H9 (cell line): ENCODE data around the gene ERVFRD-1. TPM values are rescaled to one million over a fixed set of nuclear protein-coding genes. Genes with fewer than 3 reads are reported as not detected.

Experiments
- DNase-seq: peaks from one replicate; pipeline ENCODE4 v3.0.0-alpha.2; 2017
- H2AFZ ChIP-seq: one replicate; pipeline ENCODE4 v1.6.1; 2013; ENCODE audit warnings: mild to moderate bottlenecking, low read length, control low read depth, moderate library complexity
- H2AK5ac ChIP-seq: 2 replicates; pipeline ENCODE4 v1.6.1; 2013; ENCODE audit warnings: low read length, control low read depth, mixed read lengths; ENCODE audit not compliant: insufficient read length
- H2BK120ac ChIP-seq: one replicate; pipeline ENCODE4 v1.6.1; 2013; ENCODE audit warnings: low read depth, mild to moderate bottlenecking, low read length, control low read depth, inconsistent platforms; ENCODE audit not compliant: poor library complexity, severe bottlenecking
- H2BK12ac ChIP-seq: 2 replicates; pipeline ENCODE4 v1.6.1; 2013; ENCODE audit warnings: low read length, control low read depth, mixed read lengths, low read depth; ENCODE audit not compliant: insufficient read length
- H2BK15ac ChIP-seq: 2 replicates; pipeline ENCODE4 v1.6.1; 2013; ENCODE audit warnings: low read depth, low read length, control low read depth
- H2BK20ac ChIP-seq: one replicate; pipeline ENCODE4 v1.6.1; 2013; ENCODE audit warnings: low read depth, mild to moderate bottlenecking, low read length, control low read depth, inconsistent platforms; ENCODE audit not compliant: poor library complexity, severe bottlenecking
- H2BK5ac ChIP-seq: 2 replicates; pipeline ENCODE4 v1.6.1; 2013; ENCODE audit warnings: low read length, control low read depth, mixed read lengths; ENCODE audit not compliant: insufficient read length
- H3K14ac ChIP-seq: 2 replicates; pipeline ENCODE4 v1.6.1; 2013; ENCODE audit warnings: low read length, control low read depth; ENCODE audit not compliant: insufficient read depth
- H3K18ac ChIP-seq: 2 replicates; pipeline ENCODE4 v1.6.1; 2013; ENCODE audit warnings: low read depth, mild to moderate bottlenecking, mixed read lengths, low read length, control low read depth; ENCODE audit not compliant: insufficient read length
- H3K23ac ChIP-seq: 2 replicates; pipeline ENCODE4 v1.6.1; 2013; ENCODE audit warnings: low read length, control low read depth, mixed read lengths, low read depth; ENCODE audit not compliant: insufficient read length
- H3K23me2 ChIP-seq: 2 replicates; pipeline ENCODE4 v1.6.1; 2013; ENCODE audit warnings: low read depth, mild to moderate bottlenecking, mixed read lengths, low read length, control low read depth; ENCODE audit not compliant: insufficient read length, poor library complexity, severe bottlenecking
- H3K27ac ChIP-seq: 2 replicates; pipeline ENCODE4 v1.5.1; 2013; ENCODE audit warnings: low read length, control low read depth, mixed read lengths, low read depth; ENCODE audit not compliant: insufficient read length
- H3K27me3 ChIP-seq: 2 replicates; pipeline ENCODE4 v1.6.1; 2013; ENCODE audit warnings: low read length, control low read depth, inconsistent platforms; ENCODE audit not compliant: insufficient read depth
- H3K4ac ChIP-seq: 2 replicates; pipeline ENCODE4 v1.6.1; 2013; ENCODE audit warnings: low read depth, mild to moderate bottlenecking, control low read depth, inconsistent platforms, low read length, moderate library complexity
- H3K4me1 ChIP-seq: 2 replicates; pipeline ENCODE4 v1.6.1; 2013; ENCODE audit warnings: low read length, control low read depth, inconsistent platforms; ENCODE audit not compliant: insufficient read depth
- H3K4me2 ChIP-seq: 2 replicates; pipeline ENCODE4 v1.6.1; 2013; ENCODE audit warnings: low read length, control low read depth, mixed read lengths; ENCODE audit not compliant: insufficient read length, insufficient read depth
- H3K56ac ChIP-seq: 2 replicates; pipeline ENCODE4 v1.6.1; 2013; ENCODE audit warnings: low read depth, mild to moderate bottlenecking, mixed read lengths, low read length, control low read depth; ENCODE audit not compliant: insufficient read length
- H3K79me1 ChIP-seq: 2 replicates; pipeline ENCODE4 v1.6.1; 2013; ENCODE audit warnings: low read depth, mild to moderate bottlenecking, moderate library complexity, low read length, control low read depth, inconsistent platforms; ENCODE audit not compliant: insufficient read depth, poor library complexity, severe bottlenecking
- H3K79me2 ChIP-seq: 2 replicates; pipeline ENCODE4 v1.6.1; 2013; ENCODE audit warnings: low read length, control low read depth, inconsistent platforms; ENCODE audit not compliant: insufficient read depth
- H3K9ac ChIP-seq: 2 replicates; pipeline ENCODE4 v1.6.1; 2013; ENCODE audit warnings: low read length, control low read depth, mixed read lengths; ENCODE audit not compliant: insufficient read length; ENCODE audit errors: extremely low read depth
- H3K9me3 ChIP-seq: one replicate; pipeline ENCODE4 v1.6.1; 2013; ENCODE audit warnings: low read depth, low read length, inconsistent platforms; ENCODE audit not compliant: control insufficient read depth
- H3T11ph ChIP-seq: one replicate; pipeline ENCODE4 v1.6.1; 2013; ENCODE audit warnings: mild to moderate bottlenecking, low read length, control low read depth, inconsistent platforms
- H4K20me1 ChIP-seq: one replicate; pipeline ENCODE4 v1.6.1; 2013; ENCODE audit not compliant: control insufficient read depth, insufficient read length, insufficient read depth
- H4K5ac ChIP-seq: 2 replicates; pipeline ENCODE4 v1.6.1; 2013; ENCODE audit warnings: low read depth, mild to moderate bottlenecking, mixed read lengths, low read length, control low read depth; ENCODE audit not compliant: insufficient read length
- H4K8ac ChIP-seq: replicated peaks from 2 replicates; pipeline ENCODE4 v1.6.1; 2013; ENCODE audit warnings: low read length, control low read depth, mixed read lengths, low read depth; ENCODE audit not compliant: insufficient read length
- H4K91ac ChIP-seq: 2 replicates; pipeline ENCODE4 v1.6.1; 2013; ENCODE audit warnings: low read depth, mild to moderate bottlenecking, moderate library complexity, mixed read lengths, low read length, control low read depth; ENCODE audit not compliant: insufficient read length
- H3K27ac Mint-ChIP-seq, 3 experiments: 2 replicates in 2 of 3; 3 replicates in 1 of 3; pipeline ENCODE4 v1.8.0; 2020 to 2021; ENCODE audit warnings: mixed read lengths in 3 of 3, mild to moderate bottlenecking in 1 of 3, moderate library complexity in 1 of 3
- H3K27me3 Mint-ChIP-seq: 2 replicates; pipeline ENCODE4 v1.8.0; 2021; ENCODE audit warnings: low read depth, mild to moderate bottlenecking, moderate library complexity, mixed read lengths
- H3K36me3 Mint-ChIP-seq, 3 experiments: 2 replicates in 2 of 3; 3 replicates in 1 of 3; pipeline ENCODE4 v1.8.0; 2020 to 2021; ENCODE audit warnings: low read depth in 3 of 3, mixed read lengths in 3 of 3; ENCODE audit not compliant: insufficient read depth in 1 of 3
- H3K4me1 Mint-ChIP-seq, 2 experiments: 2 replicates each; pipeline ENCODE4 v1.8.0; 2020; ENCODE audit warnings: mixed read lengths in 2 of 2
- H3K4me3 Mint-ChIP-seq, 2 experiments: 2 replicates in 1 of 2; 3 replicates in 1 of 2; pipeline ENCODE4 v1.8.0; 2020 to 2021; ENCODE audit warnings: mild to moderate bottlenecking in 2 of 2, mixed read lengths in 2 of 2, moderate library complexity in 1 of 2
- H3K9me3 Mint-ChIP-seq, 2 experiments: 2 replicates in 1 of 2; 3 replicates in 1 of 2; pipeline ENCODE4 v1.8.0; 2020; ENCODE audit warnings: mild to moderate bottlenecking in 2 of 2, mixed read lengths in 2 of 2, moderate library complexity in 1 of 2
- CTCF ChIP-seq: fragments of 200-600 bp; sonication (generic); conservative IDR thresholded peaks from 3 replicates; pipeline ENCODE4 v1.8.0; 2021; ENCODE audit warnings: antibody characterized with exemption, mild to moderate bottlenecking
- WGBS: extraction: QIAGEN DNeasy Blood & Tissue Kit; methylation state at CpG from one replicate; pipeline ENCODE4 v1.1.7; 2013; ENCODE audit warnings: missing lambda C conversion rate, low lambda C conversion rate, mixed read lengths; ENCODE audit not compliant: insufficient read length; ENCODE audit errors: extremely low coverage; 5-methylcytosine and 5-hydroxymethylcytosine counted together
- total RNA-seq: library from RNA; stranded (reverse); gene quantifications from 2 replicates; pipeline ENCODE4 v1.2.1, GENCODE V29; 2021

Gene ERVFRD-1
- total RNA-seq, 1 experiment from 2014 or later, result not detected

GRCh38 chr6:11064836-11065235, 46.7 kb downstream of the ERVFRD-1 start:
- Histone ChIP-seq H4K20me1 (no peaks in the 10 kb centered on the region), H3K23ac (no peak overlapping the region), H4K91ac (no peak overlapping the region), H3K14ac (no peak overlapping the region), H3K27ac (no peak overlapping the region), H2BK12ac (no peak overlapping the region), H3K9me3 (no peaks in the 10 kb centered on the region), H3K4me1 (no peaks in the 10 kb centered on the region; the same call in 1 of the 2 replicates), H3K4ac (no peak overlapping the region), H3K56ac (no peak overlapping the region), H3T11ph (no peak overlapping the region), H3K79me1 (no peaks in the 10 kb centered on the region), H2AK5ac (no peak overlapping the region), H3K23me2 (no peaks in the 10 kb centered on the region), H4K5ac (no peak overlapping the region), H2BK15ac (no peak overlapping the region), H2BK120ac (no peak overlapping the region), H3K27me3 (no peaks in the 10 kb centered on the region), H3K79me2 (no peaks in the 10 kb centered on the region), H4K8ac (no peak overlapping the region), H3K18ac (no peak overlapping the region), H2AFZ (no peak overlapping the region), H2BK20ac (no peak overlapping the region), H2BK5ac (no peak overlapping the region), H3K4me2 (no peak overlapping the region), H3K9ac (no peak overlapping the region)
- no peak overlapping the region for H3K4me3 Mint-ChIP-seq
- H3K27ac Mint-ChIP-seq, result no peak overlapping the region
- H3K27me3 Mint-ChIP-seq, result no peaks in the 10 kb centered on the region; the same call in 1 of the 2 replicates
- H3K4me1 Mint-ChIP-seq, result peaks cover 4 to 8% of the 10 kb centered on the region in 2 experiments; a peak in 3 of 4 replicates
- no peak for DNase-seq
- H3K9me3 Mint-ChIP-seq, result no peaks in the 10 kb centered on the region
- no peak for TF ChIP-seq CTCF
- WGBS, result no CpG with 5 or more reads among the region's 3 CpGs
- H3K36me3 Mint-ChIP-seq, result no peaks in the 10 kb centered on the region
